GM19240 (cell line): Measurements from ENCODE around the gene CPD.
"Not testable (repeated sequence)": the region's sequence is repeated elsewhere in the genome, so short reads cannot be mapped to it uniquely, and the experiment has no call there.

Experiments used
- DNase-seq: peaks from one replicate; pipeline ENCODE4 v3.0.0; 2011; ENCODE audit warnings: low spot score; ENCODE audit not compliant: insufficient read length

CPD gene

DNA sequence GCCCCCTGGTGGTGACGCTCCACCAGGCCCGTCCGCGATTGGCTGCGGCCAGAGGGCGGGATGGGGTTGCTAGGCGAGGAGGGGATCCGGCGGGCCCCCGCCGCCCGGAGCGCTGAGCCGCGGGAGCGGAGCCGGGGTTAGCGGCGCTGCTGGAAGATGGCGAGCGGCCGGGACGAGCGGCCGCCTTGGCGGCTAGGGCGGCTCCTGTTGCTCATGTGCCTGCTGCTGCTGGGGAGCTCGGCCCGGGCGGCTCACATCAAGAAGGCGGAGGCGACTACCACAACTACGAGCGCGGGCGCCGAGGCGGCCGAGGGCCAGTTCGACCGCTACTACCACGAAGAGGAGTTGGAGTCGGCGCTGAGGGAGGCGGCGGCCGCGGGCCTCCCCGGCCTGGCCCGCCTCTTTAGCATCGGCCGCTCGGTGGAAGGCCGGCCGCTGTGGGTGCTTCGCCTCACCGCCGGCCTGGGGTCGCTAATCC lies at the start of gene CPD:
Gene CPD (plus strand): TSS at position 103 of the 478 bp plus-strand sequence. CDS start 54 bp downstream, at position 157.
- DNase-seq: peak; percentile 79

DNA sequence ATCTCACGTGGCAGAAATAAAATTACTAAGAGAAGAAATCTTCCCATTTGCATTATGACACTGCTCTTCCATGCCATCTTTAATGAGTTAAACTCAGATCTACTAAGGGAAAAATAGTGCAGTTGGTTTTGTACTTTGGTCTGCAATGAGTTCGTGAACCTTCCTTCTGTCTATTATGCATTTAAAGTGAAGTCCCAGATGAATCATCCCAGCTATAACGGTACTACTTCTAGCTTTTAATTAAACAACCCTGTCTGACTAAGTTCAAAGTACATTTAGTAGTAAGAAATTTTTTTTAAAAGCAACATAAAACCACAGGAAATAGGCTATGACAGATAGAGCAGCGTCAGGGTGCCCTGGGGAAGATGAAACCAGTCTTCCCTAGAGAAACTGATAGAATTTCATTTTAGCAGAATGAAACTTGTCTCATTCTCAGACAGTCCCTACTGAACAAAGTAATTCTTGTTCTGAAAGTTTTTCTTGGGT lies 46.6 kb upstream of the CPD start:
- DNase-seq: no peak

DNA sequence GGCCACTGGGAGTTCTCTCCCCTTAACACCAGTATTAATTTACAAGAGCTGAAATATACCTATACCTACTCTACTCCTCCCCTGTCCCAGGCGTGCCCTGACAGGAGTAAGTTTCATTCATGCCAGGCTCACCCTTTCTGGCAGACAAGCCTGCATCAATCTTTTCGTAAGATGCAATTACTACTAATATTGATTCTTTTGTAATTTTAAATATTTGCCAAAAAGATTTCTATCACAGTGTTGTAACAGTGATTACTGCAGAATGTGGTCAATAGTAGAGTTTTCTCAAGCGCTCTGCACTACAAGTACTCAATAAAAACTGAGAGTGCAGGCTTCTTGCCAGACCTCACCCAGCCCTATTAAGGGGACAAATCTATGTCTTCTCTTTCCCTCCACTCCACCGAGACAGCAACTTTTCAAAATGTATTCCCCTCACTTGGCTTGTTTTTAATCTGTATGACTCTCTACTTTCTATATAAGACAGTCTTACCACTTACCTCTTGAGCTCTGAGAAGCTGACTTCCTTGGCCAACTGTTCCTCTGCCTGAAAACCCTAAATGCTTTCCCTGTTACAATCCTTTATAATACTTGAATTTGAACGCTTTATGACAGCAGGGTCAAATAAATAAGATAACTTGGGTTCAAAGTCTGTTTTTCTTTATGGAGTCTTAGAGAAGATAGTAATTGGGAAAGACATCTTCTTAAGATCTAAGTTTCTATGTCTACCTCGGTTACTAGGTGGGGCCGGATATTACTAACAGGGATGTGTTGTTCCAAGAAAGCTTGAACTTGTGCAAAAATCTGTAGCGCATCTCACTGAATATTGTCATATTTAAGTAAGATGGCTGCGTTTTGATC lies 45.0 kb upstream of the CPD start, which contains the start of gene TMIGD1:
Gene TMIGD1 (minus strand): TSS at position 555 of the 858 bp plus-strand sequence. CDS start 1,924 bp downstream, outside the sequence.
- no peak for DNase-seq

DNA sequence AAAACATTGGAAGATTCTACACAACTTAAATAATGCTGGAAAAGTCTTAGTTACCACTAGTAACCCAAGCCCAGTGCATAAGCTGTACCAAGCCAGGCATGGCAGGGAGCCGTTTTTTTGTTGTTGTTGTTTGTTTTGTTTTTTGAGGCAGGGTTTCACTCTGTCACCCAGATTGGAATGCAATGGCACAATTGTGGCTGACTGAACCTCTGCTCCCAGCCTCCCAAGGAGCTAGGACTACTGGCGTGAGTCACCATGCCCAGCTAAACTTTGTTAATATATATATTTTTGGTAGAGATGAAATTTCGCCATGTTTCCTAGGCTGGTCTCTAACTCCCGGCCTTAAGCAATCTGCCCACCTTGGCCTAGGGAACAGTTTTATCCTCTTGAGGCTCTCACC lies 44.3 kb upstream of the CPD start:
- DNase-seq: no peak

DNA sequence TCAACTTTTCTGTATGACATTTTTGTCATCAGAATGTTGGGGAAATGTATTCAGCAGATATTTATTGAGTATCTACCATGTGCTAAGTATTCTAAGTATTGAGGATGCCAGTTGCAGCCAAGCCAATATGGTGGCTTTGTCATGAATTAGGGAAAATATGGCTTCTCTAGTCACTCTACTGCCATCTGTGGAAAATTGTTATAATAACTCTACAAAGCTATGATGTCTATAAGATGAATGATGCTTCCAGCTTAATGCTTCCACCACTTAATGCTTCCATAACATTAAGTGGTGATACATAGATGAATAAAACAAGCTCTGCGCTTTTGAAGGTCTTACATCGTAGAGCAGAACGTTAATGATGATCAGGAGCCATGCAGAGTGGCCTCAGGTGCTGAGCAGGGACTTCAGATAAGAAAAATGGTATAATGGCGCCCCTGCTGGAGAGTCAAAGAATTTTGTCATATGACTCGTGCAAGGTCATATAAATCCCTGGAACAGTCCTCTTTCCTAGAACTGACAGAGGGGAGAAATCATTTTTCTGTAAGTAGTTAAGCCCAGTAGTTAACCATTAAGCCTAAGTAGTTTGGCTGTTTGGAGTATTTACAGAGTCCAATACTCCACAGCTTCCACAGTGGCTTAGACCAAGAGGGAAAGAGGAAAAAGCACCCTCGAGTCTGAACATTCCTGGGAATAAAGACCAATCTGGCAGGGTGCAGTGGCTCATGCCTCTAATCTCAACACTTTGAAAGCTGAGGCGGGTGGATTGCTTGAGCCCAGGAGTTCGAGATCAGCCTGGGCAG lies 42.2 kb upstream of the CPD start:
- DNase-seq: no peak

DNA sequence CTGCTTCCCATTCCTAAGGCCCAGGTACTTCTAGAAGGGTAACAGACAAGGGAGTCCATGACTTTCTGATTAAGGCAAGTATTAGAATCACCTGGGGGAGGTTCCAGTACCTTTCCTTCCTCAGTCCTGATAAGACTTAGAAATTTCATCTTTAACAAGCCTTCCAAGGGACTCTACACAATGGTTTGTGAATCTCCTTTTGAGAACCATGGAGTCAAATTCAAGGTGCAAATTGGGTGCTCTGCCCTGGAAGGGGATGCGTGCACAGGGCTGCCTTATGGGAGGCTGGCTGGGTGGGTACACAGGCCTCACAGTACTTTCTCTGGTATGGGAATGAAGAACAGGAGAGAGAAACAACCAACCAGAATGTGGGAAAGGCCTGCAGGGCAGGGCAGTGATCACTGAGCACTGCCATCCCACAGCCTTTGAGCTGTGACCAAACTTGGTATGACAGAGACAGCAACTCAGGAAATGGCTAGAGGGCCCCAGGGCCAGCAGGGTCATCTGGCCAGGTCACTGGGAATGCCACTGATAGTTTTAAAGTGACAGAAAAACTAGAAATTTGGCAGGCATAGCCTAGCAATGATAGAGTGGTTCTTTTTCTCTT lies 41.2 kb upstream of the CPD start:
- DNase-seq: no peak

DNA sequence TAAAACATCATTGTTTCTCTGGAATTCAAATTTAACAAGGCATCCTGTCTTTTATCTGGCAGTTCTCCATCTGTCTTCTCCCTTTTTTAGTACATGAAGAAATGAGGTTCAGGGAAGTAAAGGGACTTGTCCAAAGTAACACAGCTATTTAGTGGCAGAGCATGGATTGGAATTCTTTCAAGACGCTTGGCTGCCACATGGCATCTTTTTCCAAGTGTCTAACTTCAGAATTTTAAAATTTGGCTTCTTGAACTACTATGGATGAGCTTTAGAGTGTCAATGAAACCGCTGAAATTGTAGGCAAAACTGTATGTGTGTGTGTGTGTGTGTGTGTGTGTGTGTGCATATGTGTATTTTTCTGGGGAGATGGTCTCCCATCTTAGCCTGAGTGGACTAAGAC lies 39.6 kb upstream of the CPD start:
- DNase-seq: no peak

DNA sequence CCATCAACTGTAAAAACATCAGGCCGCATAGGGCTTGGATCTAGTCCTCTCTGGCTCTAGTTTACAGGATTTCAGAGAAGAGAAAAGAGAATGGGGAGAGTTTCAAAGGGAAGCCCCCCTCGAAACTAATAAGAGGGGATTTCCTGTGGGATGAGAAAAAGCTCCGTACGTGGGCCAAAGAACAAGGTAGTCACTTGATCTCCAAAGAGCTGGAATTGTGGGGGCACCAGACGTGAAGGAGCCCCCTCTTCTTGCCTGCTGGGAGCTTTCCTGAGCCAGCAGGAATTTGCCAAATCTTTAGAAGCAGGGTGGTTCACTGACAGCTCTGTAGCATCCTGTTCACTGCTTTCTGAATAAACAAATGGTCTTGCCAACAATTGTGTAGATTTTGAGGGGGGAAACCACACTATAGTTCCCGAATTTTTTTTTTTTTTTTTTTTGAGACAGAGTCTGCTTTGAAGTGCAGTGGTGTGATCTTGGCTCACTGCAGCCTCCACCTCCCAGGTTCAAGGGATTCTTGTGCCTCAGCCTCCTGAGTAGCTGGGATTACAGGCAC lies 37.8 kb upstream of the CPD start:
- DNase-seq: no peak

DNA sequence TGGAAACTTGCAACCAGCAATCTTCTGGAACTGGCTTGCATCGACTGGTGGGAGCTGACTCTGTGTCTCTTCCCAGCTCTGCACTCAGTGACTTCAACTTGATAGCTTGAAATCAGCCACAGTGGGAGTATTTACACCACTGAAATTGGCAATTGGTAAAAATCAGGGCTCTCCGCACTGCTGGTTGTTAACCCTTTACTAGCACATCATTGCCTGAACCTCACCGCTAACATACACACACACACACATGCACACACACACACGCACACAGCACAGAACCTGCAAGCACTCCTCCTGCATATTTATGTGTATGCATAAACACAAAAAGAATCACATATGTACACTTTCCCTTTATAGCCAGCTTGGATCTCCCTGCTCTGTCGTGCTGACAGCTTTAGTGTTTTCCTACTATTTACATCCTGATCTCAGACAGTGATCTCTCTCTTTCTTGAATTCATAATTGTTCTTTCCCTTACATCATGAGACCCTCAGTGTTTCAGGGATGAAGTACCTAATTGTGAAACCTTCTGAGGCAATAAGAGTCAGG lies 37.0 kb upstream of the CPD start:
- DNase-seq: no peak

DNA sequence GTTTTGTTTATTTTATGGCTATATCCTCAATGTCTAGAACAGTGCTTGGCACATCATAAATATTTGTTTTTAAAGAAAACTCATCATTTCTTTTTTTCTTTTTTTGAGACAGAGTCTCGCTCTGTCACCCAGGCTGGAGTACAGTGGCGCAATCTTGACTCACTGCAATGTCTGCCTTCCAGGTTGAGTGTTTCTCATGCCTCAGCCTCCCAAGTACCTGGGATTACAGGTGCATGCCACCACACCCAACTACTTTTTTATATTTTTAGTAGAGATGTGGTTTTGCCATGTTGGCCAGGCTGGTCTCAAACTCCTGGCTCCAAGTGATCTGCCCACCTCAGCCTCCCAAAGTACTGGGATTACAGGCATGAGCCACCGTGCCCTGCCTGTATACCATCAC lies 35.5 kb upstream of the CPD start:
- DNase-seq: not testable (repeated sequence)

DNA sequence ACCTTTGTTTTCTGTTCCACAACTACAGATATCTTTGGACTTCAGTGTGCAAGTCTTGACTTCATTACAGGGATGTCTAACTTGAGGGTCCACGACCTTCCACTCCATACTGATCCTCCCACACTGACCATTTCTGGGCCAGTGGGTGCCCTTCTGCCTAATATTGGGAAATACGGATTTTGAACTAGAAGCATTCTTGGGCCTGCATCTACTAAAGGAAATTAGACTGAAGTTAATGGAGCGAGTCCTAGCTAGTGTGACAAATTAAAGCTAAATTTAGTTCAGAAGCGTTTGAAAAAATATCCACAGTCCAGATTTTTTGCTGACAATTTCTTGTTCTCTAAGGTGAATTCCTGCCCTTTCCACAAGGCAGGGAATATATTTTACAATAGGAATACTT lies 34.9 kb upstream of the CPD start:
- no peak for DNase-seq

DNA sequence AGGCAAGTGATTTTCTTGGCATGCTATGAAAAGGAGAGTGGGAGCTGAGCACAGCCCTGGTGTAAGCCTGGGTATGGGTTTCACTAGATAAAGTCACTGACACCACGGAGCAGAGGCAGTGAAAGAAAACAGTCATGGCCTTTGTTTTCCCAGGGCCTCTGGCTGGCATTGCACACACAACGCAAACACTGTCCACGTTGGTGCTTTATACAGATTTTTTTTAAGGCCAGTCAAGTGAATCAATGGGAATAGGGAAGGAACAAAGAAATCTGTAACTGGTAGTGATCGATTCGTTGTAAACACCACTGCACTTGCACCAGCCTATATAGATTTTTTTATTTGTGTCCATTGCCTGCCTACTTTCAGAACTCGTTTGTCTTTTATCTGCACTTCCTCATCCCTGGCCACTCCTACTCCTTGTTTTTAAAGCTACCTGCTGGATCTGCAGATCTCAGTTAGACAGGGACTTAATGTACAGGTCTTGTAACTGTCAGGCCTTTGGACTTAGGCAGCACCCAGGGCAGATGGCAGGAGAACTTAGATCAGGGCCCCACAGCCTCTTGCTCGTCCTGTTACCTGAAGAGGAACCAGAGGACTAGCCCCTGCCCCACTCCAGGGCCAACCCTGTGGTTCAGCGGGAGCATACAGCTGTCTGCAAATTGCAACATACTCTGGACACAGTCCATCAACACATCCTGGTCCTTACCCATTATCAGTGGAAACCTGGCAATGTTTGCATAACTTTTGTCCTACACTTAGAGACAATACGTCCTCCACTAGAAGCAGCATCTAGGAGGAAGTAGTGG lies 34.2 kb upstream of the CPD start:
- no peak for DNase-seq

DNA sequence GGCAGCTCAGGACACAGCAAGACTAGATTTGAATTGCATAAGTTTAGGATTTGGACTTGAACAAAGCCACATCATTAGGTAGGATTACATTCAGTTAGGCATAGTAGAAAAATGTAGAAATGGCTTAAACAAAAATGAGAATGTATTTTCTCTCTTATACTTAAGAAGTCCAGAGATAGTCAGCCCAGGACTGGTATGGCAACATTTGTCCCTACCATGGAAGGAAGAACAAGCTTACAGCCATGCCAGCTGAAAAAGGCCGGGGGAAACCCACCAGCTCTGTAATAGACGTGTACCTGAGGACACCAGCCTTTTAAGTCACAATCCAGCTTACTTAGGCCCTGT lies 33.7 kb upstream of the CPD start:
- DNase-seq: no peak

DNA sequence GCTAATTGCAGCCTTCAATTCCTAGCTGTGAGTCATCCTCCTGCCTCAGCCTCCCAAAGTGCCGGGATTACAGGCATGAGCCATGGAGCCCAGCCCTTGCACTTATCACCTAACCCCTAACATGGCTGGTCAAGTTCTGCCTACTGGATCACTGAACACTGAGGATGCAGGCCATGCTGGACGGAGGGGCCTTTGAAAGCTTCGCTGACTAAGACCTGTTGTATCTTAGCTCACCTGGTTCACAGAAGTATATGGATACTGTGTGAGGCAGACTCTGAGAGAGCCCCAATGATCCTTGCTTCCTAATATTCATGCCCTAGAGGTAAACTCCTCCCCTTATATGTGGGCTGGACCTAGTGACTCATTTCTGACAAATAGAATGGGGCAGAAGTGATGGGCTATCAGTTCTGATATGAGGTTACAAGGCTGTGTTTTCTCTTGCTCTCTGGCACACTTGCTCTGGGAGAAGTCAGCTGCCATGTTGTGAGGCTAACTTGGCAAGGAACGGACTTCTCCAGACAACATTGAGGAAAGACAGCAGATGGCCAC lies 33.1 kb upstream of the CPD start:
- no peak for DNase-seq

DNA sequence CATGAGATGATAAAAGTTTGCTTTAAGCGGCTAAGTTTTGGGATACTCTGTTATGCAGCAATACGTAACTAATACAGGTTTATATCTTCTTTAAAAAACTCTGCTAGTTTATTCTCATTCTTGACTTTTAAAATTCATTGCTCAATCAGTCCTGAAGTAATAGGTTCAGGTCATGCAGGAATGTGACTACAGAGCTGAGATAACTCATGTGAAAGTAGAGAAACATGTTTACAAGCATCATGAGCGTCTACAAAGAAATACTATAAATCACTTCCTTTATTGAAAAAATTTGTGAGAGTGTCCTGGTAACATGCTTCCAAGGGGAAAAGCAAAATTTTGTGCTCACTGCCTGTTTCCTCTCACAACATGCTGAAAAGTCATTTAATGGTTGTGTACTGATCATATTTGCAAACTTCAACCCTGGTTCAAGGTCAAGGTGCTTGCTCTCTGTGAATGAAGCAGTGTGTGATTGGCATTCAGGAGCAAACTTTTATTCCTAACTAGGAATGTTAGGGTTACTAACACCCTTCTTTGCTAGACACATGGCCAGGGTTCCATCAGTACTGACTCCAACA lies 32.4 kb upstream of the CPD start:
- DNase-seq: no peak

DNA sequence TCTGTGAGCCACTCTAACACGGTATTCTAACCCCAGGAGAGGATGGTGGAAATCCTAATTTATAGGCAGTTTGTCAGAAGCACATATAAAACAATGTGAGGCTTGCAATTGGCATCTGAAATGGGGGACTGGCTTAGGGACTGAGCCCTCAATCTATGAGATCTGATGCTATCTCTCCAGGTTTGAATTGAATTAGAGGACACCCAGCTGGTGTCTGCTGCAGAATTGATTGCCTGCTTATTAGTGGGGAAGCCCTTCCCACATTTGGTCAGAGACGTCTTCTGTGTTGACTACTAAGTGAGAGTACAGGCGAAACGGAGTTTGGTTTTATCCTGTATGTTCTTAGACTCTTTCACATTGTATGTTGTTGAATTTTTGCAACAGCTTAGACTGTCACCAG lies 31.2 kb upstream of the CPD start:
- DNase-seq: no peak

DNA sequence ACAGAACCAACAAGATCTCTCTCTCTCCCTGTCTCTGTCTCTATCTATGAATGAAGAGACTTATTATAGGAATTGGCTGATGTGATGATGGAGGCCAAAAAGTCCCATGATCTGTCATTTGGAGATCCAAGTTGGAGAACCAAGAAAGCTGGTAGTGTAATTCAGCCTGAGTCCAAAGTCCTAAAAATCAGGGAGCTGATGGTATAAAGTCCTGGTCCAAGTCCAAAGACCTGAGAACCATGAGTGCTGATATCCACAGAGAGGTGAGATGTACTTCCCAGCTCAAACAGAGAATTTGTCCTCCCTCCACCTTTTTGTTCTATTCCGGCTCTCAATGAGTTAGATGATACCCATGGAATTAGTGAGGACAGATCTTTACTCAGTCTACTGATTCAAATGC lies 29.5 kb upstream of the CPD start:
- DNase-seq: no peak

DNA sequence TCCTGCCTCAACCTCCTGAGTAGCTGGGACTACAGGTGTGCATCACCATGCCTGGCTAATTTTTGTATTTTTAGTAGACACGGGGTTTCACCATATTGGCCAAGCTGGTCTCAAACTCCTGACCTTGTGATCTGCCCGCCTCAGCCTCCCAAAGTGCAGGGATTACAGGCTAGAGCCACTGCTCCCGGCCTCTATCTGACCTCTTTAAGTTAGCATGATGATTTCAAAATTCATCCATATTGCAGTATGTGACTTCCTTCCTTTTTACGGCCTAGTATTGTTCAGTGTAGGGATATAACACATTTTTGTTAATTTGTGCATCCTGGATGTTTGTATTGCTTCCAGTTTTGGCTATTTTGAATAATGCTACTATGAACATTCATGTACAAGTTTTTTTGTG lies 27.5 kb upstream of the CPD start:
- not testable (repeated sequence) for DNase-seq

DNA sequence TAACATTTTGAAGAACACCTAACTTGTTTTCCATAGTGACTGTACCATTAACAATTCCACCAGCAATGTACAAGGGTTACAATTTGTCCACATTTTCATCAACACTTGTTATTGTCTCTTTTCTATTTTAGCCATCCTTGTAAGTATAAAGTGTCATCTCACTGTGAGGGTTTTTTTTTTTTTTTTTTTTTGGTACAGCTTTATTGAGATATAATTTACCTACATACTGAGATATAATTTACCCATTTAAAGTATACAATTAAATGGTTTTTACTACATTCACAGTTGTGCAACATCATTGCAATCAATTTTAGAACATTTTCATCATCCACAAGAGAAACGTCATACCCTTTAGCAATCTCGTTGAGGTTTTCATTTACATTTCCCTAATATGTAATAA lies 27.0 kb upstream of the CPD start:
- no peak for DNase-seq
